HepG2 (cell line): ENCODE results near the gene POGLUT2. TPM values are rescaled to one million over a fixed set of nuclear protein-coding genes. Genes with fewer than 3 reads are reported as not detected.

Experiments used
- ARID2 ChIP-seq: sonication (generic); formaldehyde crosslinking; IDR thresholded peaks from 2 replicates; pipeline ENCODE4 v1.8.1; 2022; ENCODE audit warnings: mild to moderate bottlenecking, missing genetic modification reagents, borderline replicate concordance
- ATM ChIP-seq: fragments of 450-650 bp; IDR thresholded peaks from 2 replicates; pipeline ENCODE4 v1.7.1; 2017; ENCODE audit warnings: mild to moderate bottlenecking, borderline replicate concordance
- BCL6 ChIP-seq: IDR thresholded peaks from 2 replicates; pipeline ENCODE4 v1.6.1; 2016; ENCODE audit warnings: missing genetic modification reagents, missing compliant biosample characterization
- BHLHE40 ChIP-seq: IDR thresholded peaks from 2 replicates; pipeline ENCODE4 v1.6.1; 2011; ENCODE audit warnings: low read length, improper control_type of control experiment
- CHD2 ChIP-seq: IDR thresholded peaks from 2 replicates; pipeline ENCODE4 v1.6.1; 2011; ENCODE audit warnings: low read depth, low read length, improper control_type of control experiment
- EEA1 ChIP-seq: sonication (generic); formaldehyde crosslinking; IDR thresholded peaks from 2 replicates; pipeline ENCODE4 v1.5.1; 2020; ENCODE audit warnings: mild to moderate bottlenecking, missing genetic modification reagents, borderline replicate concordance
- KDM4B ChIP-seq: sonication (generic); formaldehyde crosslinking; IDR thresholded peaks from 2 replicates; pipeline ENCODE4 v1.4.0; 2020; ENCODE audit warnings: missing genetic modification reagents
- MTA1 ChIP-seq: sonication (generic); formaldehyde crosslinking; IDR thresholded peaks from 2 replicates; pipeline ENCODE4 v1.4.0; 2020; ENCODE audit warnings: missing genetic modification reagents, mild to moderate bottlenecking, borderline replicate concordance
- RAD21 ChIP-seq: fragments of 450-650 bp; formaldehyde crosslinking; IDR thresholded peaks from 2 replicates; pipeline ENCODE4 v1.5.0; 2020; ENCODE audit warnings: mild to moderate bottlenecking
- SMC3 ChIP-seq: IDR thresholded peaks from 2 replicates; pipeline ENCODE4 v1.6.1; 2011; ENCODE audit warnings: low read length, improper control_type of control experiment
- TBX3 ChIP-seq: fragments of 450-650 bp; IDR thresholded peaks from 2 replicates; pipeline ENCODE4 v1.6.1; 2017; ENCODE audit warnings: antibody characterized with exemption, mild to moderate bottlenecking, inconsistent platforms, borderline replicate concordance
- TCF12 ChIP-seq, 2 experiments: fragments of 450-650 bp in 1 of 2; sonication (generic) in 1 of 2; formaldehyde crosslinking in 1 of 2; IDR thresholded peaks; 2 replicates each; pipeline versions ENCODE4 v1.6.1 to v1.8.0; 2017 to 2022; ENCODE audit warnings: antibody characterized with exemption in 1 of 2, mild to moderate bottlenecking in 1 of 2, missing genetic modification reagents in 1 of 2, moderate library complexity in 1 of 2
- ZC3H4 ChIP-seq: sonication (generic); formaldehyde crosslinking; IDR thresholded peaks from 2 replicates; pipeline ENCODE4 v1.4.0; 2020; ENCODE audit warnings: missing genetic modification reagents, borderline replicate concordance
- ZNF143 ChIP-seq: sonication (generic); formaldehyde crosslinking; IDR thresholded peaks from 2 replicates; pipeline ENCODE4 v1.4.0; 2020; ENCODE audit warnings: missing genetic modification reagents
- ZNF18 ChIP-seq: sonication (generic); formaldehyde crosslinking; IDR thresholded peaks from 2 replicates; pipeline ENCODE4 v1.8.0; 2022; ENCODE audit warnings: mild to moderate bottlenecking, missing genetic modification reagents; ENCODE audit not compliant: insufficient replicate concordance
- ZNF20 ChIP-seq: sonication (generic); formaldehyde crosslinking; IDR thresholded peaks from 2 replicates; pipeline ENCODE4 v1.4.0; 2020; ENCODE audit warnings: mild to moderate bottlenecking, moderate library complexity, missing genetic modification reagents
- ZNF709 ChIP-seq: sonication (generic); formaldehyde crosslinking; IDR thresholded peaks from 2 replicates; pipeline ENCODE4 v1.5.0; 2020; ENCODE audit warnings: mild to moderate bottlenecking, missing genetic modification reagents
- polyA plus RNA-seq, 8 experiments: library from polyadenylated mRNA; depleted of rRNA in 3 of 8; stranded (reverse) in 7 of 8; unstranded in 1 of 8; fragments of >200 nt; fragmentation: Illumina TruSeq in 4 of 8; extraction: Trizol in 4 of 8; gene quantifications; 2 replicates each; pipeline versions ENCODE4 v1.2.1 to v1.2.3, GENCODE V29; 2011 to 2016; ENCODE audit warnings: low read depth in 4 of 8, missing spikeins in 1 of 8, mixed read lengths in 1 of 8; ENCODE audit not compliant: insufficient read depth in 1 of 8
- total RNA-seq, 5 experiments: library from RNA; depleted of rRNA; stranded (reverse); fragments of >200 nt; fragmentation: Illumina TruSeq; extraction: Trizol; gene quantifications; 2 replicates each; pipeline ENCODE4 v1.2.3, GENCODE V29; 2016; ENCODE audit warnings: low read depth in 1 of 5
- TF ChIP-seq, protein P1 (sequence below): sonication (generic); formaldehyde crosslinking; IDR thresholded peaks from 2 replicates; pipeline ENCODE4 v1.5.0; 2020; ENCODE audit warnings: missing genetic modification reagents
- TF ChIP-seq, protein P2 (sequence below): IDR thresholded peaks from 2 replicates; pipeline ENCODE4 v1.6.1; 2016; ENCODE audit warnings: low read depth, borderline replicate concordance
- TF ChIP-seq, protein P3 (sequence below): sonication (generic); formaldehyde crosslinking; IDR thresholded peaks from 2 replicates; pipeline ENCODE4 v1.4.0; 2020; ENCODE audit warnings: missing genetic modification reagents, borderline replicate concordance
- TF ChIP-seq, protein P4 (sequence below): sonication (generic); formaldehyde crosslinking; IDR thresholded peaks from 2 replicates; pipeline ENCODE4 v1.5.0; 2020; ENCODE audit warnings: mild to moderate bottlenecking, missing genetic modification reagents

The POGLUT2 gene
- total and polyA plus RNA-seq, 2 of the 13 experiments (the other 11 are each of a cell fraction or from before 2014, with no cell fraction given) = 18.0 to 26.1 TPM

DNA sequence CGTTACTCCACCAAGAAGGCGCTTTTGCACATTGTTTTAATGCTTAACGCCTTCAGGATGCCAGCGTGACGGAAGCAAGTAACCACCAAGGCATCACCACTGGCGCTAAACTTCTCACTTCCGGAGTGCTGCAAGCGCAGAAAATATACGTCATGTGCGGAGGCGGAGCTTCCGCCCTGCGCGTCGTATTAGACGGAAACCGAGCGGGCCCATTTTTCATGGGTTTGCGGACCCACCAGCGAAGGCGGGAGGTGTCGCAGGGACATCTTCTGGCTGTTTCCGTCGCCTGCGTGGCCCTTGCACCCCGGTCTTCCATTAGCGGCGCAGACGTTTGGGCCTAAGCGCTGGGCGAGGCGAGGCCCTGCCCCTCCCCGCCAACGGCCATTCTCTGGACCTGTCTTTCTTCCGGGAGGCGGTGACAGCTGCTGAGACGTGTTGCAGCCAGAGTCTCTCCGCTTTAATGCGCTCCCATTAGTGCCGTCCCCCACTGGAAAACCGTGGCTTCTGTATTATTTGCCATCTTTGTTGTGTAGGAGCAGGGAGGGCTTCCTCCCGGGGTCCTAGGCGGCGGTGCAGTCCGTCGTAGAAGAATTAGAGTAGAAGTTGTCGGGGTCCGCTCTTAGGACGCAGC lies 47.0 kb upstream of the POGLUT2 start, which contains the start of gene ERCC5 (continued):
- TF ChIP-seq RAD21 (CRISPR knock-in tag) = peak; percentile 47
- TF ChIP-seq ATM = no peak
- TF ChIP-seq EEA1 = no peak
- TF ChIP-seq ZNF20 (CRISPR knock-in tag) = no peak
- TF ChIP-seq BHLHE40 = peak; percentile 28
- TF ChIP-seq ZC3H4 (CRISPR knock-in tag) = no peak
- TF ChIP-seq, protein P1, sequence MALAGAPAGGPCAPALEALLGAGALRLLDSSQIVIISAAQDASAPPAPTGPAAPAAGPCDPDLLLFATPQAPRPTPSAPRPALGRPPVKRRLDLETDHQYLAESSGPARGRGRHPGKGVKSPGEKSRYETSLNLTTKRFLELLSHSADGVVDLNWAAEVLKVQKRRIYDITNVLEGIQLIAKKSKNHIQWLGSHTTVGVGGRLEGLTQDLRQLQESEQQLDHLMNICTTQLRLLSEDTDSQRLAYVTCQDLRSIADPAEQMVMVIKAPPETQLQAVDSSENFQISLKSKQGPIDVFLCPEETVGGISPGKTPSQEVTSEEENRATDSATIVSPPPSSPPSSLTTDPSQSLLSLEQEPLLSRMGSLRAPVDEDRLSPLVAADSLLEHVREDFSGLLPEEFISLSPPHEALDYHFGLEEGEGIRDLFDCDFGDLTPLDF (CRISPR knock-in tag) = peak; percentile 84
- no peak for TF ChIP-seq ZNF709 (CRISPR knock-in tag)
- no peak for TF ChIP-seq ZNF18 (CRISPR knock-in tag)
- TF ChIP-seq, protein P2, sequence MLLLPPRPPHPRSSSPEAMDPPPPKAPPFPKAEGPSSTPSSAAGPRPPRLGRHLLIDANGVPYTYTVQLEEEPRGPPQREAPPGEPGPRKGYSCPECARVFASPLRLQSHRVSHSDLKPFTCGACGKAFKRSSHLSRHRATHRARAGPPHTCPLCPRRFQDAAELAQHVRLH (CRISPR knock-in tag) = peak; percentile 86
- peak; percentile 59; the same call in 1 of the 2 replicates for TF ChIP-seq ZNF143 (CRISPR knock-in tag)
- peak; percentile 90 for TF ChIP-seq MTA1 (CRISPR knock-in tag)
- no peak for TF ChIP-seq KDM4B
- no peak for TF ChIP-seq SMC3
- peak; percentile 84 for TF ChIP-seq TBX3
- TF ChIP-seq BCL6 = peak; percentile 52
- TF ChIP-seq, protein P3, sequence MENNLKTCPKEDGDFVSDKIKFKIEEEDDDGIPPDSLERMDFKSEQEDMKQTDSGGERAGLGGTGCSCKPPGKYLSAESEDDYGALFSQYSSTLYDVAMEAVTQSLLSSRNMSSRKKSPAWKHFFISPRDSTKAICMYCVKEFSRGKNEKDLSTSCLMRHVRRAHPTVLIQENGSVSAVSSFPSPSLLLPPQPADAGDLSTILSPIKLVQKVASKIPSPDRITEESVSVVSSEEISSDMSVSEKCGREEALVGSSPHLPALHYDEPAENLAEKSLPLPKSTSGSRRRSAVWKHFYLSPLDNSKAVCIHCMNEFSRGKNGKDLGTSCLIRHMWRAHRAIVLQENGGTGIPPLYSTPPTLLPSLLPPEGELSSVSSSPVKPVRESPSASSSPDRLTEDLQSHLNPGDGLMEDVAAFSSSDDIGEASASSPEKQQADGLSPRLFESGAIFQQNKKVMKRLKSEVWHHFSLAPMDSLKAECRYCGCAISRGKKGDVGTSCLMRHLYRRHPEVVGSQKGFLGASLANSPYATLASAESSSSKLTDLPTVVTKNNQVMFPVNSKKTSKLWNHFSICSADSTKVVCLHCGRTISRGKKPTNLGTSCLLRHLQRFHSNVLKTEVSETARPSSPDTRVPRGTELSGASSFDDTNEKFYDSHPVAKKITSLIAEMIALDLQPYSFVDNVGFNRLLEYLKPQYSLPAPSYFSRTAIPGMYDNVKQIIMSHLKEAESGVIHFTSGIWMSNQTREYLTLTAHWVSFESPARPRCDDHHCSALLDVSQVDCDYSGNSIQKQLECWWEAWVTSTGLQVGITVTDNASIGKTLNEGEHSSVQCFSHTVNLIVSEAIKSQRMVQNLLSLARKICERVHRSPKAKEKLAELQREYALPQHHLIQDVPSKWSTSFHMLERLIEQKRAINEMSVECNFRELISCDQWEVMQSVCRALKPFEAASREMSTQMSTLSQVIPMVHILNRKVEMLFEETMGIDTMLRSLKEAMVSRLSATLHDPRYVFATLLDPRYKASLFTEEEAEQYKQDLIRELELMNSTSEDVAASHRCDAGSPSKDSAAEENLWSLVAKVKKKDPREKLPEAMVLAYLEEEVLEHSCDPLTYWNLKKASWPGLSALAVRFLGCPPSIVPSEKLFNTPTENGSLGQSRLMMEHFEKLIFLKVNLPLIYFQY (CRISPR knock-in tag) = peak; percentile 78; the same call in 1 of the 2 replicates
- no peak for TF ChIP-seq TCF12 (IDR thresholded peaks at IDR 0.05)
- no peak for TF ChIP-seq TCF12 (CRISPR knock-in tag; IDR thresholded peaks at IDR 0.05)
- TF ChIP-seq CHD2 = 0 out of 2 replicates have a peak, but pooled peaks have one; percentile 8
- TF ChIP-seq, protein P4, sequence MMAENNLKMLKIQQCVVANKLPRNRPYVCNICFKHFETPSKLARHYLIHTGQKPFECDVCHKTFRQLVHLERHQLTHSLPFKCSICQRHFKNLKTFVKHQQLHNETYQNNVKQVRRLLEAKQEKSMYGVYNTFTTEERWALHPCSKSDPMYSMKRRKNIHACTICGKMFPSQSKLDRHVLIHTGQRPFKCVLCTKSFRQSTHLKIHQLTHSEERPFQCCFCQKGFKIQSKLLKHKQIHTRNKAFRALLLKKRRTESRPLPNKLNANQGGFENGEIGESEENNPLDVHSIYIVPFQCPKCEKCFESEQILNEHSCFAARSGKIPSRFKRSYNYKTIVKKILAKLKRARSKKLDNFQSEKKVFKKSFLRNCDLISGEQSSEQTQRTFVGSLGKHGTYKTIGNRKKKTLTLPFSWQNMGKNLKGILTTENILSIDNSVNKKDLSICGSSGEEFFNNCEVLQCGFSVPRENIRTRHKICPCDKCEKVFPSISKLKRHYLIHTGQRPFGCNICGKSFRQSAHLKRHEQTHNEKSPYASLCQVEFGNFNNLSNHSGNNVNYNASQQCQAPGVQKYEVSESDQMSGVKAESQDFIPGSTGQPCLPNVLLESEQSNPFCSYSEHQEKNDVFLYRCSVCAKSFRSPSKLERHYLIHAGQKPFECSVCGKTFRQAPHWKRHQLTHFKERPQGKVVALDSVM = no peak
- no peak for TF ChIP-seq ARID2
